Measurements from ENCODE around the gene PITRM1. TPM values are rescaled to one million over a fixed set of nuclear protein-coding genes. Genes with fewer than 3 reads are reported as not detected.
"Not testable (repeated sequence)": the region's sequence is repeated elsewhere in the genome, so short reads cannot be mapped to it uniquely, and the experiment has no call there.

Gene PITRM1
- total RNA-seq, 1 donor from 2014 or later: 34.7 TPM

GRCh38 chr10:3123571-3124411 lies 48.8 kb downstream of the PITRM1 start:
- no peak for DNase-seq (ENCODE audit: low spot score)

- no peak for DNase-seq (ENCODE audit: low spot score)
These were observed 49.9 kb downstream of the PITRM1 start for GRCh38 chr10:3122486-3123205.

DNA sequence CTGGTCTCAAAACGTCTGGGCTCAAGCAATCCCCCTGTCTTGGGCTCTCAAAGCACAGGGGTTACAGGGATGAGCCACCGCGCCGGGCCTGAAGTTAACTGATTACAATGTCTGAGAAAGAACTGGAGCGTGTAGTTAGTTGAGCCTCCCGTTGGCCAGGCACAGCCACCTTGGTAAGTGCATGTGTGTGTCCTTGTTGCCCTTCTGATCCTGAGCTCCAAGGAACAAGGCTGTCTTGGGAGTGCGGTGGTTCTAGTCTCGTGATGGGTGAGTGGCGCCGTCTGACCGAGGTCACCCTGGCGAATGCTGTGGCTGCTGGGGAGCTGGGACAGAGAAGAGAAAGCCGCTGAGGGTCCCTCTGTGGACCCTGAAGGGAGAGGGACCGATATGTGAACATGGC lies 50.5 kb downstream of the PITRM1 start:
- no peak for DNase-seq (ENCODE audit: low spot score)

DNA sequence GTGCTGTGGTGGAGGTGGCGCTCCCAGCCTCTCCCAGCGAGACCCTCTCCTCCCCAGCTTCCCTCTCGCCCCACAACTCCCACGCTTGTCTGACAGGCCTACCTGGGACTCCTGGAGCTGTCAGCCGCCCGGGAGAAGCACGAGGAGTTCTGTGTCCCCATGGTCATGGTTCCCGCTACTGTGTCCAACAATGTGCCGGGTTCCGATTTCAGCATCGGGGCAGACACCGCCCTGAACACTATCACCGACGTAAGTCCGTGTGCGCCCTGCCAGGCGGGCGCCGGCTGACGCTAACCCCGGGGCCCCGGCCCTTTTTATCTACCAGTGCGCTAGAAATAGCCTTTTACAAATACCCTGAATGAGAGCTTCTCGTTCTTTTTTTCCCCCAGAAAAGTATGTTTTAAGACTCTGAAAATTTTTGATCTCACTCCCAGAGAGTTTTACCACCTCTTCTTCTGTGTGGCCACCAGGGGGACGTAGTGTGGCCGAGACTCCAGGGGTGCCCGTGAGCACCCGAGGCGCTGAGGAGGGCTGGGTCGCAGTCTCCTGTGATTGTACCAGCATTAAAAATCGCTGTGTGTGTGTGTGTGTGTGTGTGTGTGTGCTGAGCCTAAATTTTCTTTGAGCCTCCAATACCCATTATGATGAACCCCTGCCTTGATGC lies 52.7 kb downstream of the PITRM1 start:
- DNase-seq (ENCODE audit: low spot score): no peak

DNA sequence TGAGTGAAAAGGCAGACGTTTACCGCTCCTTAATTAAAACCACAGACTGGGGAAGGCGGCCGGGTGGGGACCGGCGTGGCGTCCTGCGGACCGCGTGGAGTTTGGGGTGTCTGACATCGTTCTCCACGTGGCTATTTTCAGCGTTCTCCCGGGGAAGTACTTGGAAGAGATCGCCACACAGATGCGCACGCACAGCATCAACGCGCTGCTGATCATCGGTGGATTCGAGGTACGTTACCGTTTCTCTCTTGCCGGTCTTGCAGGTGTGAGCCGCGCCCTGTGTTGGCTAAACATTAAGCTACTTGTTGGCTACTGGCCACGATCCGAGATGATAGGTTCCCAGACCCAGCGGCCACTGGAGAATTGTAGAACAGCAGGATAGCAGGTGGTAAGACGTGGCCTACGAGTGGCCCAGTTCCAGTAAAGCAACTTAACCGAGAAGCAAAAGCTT lies 53.9 kb downstream of the PITRM1 start:
- no peak for DNase-seq (ENCODE audit: low spot score)

- DNase-seq (ENCODE audit: low spot score): no peak
These were observed 55.1 kb downstream of the PITRM1 start for GRCh38 chr10:3117486-3117885.

DNA sequence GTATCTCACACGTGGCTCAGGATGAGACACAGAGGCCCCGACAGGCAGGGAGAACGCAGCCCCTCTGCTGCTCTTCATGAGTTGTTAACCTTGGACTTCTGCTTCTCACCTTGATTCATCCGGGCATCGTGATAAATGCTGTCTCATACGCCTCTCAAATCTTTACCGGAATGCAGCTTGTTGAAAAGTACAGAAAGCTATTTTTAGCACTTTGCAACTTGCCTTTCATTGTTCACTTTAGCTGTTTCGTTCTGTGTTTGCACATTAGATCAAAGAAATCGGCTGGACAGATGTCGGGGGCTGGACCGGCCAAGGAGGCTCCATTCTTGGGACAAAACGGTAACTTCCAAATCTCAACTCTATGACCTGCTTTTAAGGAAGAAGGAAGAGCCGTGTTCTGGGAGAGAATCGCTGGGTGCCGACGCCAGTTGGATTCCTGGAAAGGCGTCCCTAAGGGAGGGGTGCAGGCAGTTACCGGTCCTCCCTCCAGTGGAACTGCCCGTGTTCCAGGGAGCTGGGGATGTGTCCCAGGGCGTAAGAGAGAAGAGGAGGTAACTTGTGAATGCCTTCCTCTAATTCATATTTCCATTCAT lies 56.0 kb downstream of the PITRM1 start:
- DNase-seq (ENCODE audit: low spot score): no peak

GRCh38 chr10:3115685-3116084 lies 56.9 kb downstream of the PITRM1 start:
- DNase-seq (ENCODE audit: low spot score): no peak

GRCh38 chr10:3113343-3113720 lies 59.2 kb downstream of the PITRM1 start:
- no peak for DNase-seq (ENCODE audit: low spot score)

GRCh38 chr10:3111621-3112163 lies 60.9 kb downstream of the PITRM1 start:
- DNase-seq (ENCODE audit: low spot score): no peak

DNA sequence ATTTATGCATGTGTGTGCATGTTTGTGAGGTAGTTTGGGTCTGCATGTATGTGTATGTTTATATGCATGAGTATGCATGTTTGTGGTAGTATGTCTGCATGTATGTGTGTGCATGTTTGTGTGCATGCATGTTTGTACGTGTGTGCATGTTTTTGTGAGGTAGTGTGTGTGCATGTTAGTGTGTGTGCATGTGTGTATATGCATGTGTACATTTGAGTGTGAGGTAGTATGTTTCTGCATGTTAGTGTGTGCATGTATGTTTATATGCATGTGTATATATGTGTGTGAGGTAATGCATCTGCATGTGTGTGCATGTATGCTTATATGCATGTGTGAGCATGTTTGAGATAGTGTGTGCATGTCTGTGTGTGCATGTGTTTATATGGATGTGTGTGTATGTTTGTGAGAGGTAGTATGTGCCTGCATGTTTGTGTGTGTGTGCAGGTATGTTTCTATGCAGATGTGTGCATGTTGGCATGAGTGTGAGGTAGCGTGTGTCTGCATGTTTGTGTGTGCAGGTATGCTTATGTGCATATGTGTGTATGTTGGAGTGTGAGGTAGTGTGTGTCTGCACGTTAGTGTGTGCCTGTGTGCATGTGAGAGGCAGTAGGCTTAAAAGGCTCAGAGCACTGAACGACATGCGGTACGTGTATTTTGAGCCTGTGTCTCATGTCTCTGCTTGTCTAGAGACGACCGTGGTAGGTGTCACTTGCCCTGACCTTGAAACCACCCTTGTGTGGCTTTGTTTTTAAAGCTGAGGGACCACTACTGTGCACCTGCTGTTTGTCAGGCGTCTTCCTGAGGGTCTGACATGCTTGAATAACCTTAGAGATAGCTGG lies 61.6 kb downstream of the PITRM1 start:
- peak; percentile 43 for DNase-seq (ENCODE audit: low spot score)

DNA sequence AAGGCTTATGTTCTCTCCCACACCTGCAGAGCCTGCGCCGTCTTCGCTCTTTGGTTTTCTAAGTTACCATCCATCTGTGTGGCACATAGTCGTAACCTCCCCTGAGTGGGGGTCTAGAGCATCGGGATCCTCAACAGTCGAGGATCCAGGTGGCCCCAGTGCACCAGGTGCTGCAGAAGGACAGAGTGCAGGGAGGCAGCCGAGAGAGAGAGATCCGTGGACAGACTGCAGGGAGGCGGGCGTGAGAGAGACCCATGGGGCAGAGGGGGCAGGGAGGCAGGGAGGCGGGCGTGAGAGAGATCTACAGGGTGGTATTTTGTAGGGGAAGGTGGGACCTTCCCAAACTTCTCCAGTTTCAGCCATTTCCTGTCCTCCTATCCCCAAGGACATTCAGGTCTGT lies 62.9 kb downstream of the PITRM1 start:
- DNase-seq (ENCODE audit: low spot score): no peak

GRCh38 chr10:3109196-3109595 lies 63.4 kb downstream of the PITRM1 start:
- no peak for DNase-seq (ENCODE audit: low spot score)

GRCh38 chr10:3108575-3109105 lies 63.9 kb downstream of the PITRM1 start:
- no peak for DNase-seq (ENCODE audit: low spot score)

DNA sequence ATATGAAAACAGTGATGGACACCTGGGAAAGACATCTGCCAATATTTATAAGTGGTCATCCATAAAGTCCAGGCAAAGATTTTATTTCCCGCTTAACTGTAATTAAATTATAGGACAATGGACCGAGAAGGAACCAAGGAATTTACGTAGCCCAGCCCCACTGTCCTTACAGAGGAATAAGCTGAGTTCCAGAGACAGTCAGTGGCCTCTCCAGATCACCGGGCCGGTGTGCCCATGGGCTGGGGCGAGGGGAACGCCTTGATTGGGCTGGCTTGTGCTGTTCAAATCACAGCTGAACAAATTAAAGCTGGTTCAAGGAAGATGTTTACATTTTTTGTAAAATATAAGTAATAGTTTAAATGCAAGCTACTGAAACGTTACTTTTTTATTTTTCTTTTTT lies 64.5 kb downstream of the PITRM1 start:
- DNase-seq (ENCODE audit: low spot score): no peak

- DNase-seq (ENCODE audit: low spot score): peak; percentile 38
These were observed 65.1 kb downstream of the PITRM1 start for GRCh38 chr10:3107426-3107961.

GRCh38 chr10:3106928-3107425 lies 65.6 kb downstream of the PITRM1 start:
- no peak for DNase-seq (ENCODE audit: low spot score)

DNA sequence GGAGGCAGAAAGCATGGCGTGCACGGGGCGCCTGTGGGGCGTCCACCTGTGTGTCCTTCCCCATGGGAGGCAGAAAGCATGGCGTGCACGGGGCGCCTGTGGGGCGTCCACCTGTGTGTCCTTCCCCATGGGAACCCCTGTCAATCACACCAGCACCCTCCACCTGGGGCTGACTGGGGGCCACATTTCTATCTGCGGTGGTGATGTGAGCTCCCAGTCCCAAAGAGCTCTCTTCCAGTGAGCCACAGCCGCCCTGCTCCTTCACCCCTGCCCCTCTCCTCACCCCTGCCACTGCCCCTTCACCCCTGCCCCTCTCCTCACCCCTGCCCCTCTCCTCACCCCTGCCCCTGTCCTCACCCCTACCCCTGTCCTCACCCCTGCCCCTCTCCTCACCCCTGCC lies 66.3 kb downstream of the PITRM1 start:
- not testable (repeated sequence) for DNase-seq (ENCODE audit: low spot score)

GRCh38 chr10:3105905-3106304 lies 66.7 kb downstream of the PITRM1 start:
- DNase-seq (ENCODE audit: low spot score): no peak

DNA sequence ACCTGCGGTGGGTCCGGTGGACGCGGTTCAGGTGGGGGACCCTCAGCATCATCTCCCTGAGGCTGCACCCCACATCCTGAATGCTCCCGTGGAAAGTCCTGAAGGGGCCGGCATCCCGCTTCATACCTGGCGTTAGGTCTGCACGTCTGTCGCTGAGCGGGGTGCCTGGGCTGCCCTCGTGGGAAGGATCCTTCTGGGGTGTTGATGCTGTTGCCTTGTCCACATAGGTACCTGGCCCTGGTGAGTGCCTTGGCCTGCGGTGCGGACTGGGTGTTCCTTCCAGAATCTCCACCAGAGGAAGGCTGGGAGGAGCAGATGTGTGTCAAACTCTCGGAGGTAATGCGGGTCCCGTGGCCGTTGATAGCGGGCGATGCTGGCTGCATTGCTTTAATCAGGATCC lies 67.4 kb downstream of the PITRM1 start:
- DNase-seq (ENCODE audit: low spot score): no peak
